Ammon's horn (tissue), 1 donor: ENCODE results near the gene SMARCA1.

ENCODE experiments used
- DNase-seq: peaks from one replicate; pipeline ENCODE4 v3.0.0-alpha.2; 2016; ENCODE audit warnings: low spot score

Gene SMARCA1

DNA sequence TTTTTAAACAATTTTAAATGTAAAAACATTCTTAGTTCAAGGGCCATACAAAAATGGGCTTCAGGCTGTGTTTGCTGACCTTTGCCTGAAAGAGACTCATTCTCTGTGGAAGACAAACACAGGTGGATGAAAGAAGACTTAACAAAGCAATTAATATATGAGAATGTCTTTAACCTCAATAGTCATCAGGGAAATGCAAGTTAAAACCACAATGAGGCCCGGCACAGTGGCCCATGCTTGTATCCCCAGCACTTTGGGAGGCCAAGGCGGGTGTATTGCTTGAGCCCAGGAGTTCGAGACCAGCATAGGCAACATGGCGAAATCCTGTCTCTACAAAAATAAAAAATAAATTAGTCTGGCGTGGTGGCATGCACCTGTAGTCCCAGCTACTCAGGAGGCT lies 7.1 kb upstream of the SMARCA1 start:
- no peak for DNase-seq

DNA sequence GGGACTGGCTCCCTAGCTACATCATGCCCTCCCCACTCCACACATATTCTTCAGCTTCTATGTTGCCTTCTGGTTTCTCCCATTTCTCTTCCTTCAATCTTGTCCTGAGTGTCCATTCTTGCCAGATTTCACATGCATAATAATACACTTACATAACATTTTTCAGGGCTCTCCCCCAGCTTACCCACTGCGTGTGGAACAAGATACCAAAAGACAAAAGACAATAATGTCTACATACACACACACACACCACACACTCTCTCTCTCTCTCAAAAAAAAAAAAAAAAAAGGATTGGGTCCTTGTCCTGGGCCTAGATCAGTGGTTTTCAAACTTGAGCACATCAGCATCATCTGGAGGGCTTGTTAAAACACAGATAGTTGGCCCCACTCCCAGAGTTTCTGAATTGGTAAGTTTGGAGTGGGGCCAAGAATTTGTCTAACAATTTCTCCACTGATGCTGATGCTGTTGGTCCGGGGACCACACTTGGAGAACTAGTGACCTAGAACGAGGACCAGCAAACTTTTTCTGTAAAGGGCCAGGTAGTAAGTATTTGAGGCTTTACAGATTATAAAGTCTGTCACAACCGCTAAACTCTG lies 6.5 kb upstream of the SMARCA1 start:
- no peak for DNase-seq

DNA sequence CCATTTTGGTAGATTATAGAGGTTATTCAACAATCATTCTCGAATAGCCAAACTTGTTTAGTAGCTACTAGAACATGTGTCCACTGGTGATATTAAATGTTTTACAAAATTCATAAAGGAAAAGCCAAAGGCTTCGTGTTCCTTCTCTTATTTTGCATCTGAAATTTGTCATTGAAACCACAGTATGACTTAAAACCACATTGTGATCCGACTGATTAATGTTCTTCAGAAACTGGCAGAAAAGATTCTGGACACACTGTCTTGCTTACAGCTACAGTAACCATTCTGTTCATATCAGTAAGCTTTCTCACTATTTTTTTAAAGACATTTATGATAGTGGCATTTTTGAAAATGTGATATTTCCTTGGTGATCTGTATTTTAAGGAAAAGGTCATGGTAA lies 2.6 kb upstream of the SMARCA1 start:
- DNase-seq: no peak

DNA sequence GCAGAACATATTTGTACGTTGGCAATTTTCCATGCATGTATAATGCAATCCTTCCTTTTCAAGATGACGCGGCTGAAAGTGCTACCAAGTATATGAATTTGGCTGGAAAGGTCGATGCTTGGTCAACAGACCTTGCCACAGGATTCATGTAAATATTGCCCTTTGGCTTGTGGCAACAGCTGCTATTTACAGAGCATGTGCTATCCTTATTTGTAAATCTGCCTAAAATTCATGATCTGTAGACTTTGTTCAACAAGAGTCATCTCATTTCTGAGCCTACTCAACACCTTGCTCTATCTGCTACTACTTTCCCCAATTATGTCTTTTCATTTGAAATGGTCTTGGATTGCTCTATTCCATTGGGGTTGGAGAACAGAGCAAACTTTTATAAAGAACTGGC lies 1.9 kb upstream of the SMARCA1 start:
- DNase-seq: no peak

DNA sequence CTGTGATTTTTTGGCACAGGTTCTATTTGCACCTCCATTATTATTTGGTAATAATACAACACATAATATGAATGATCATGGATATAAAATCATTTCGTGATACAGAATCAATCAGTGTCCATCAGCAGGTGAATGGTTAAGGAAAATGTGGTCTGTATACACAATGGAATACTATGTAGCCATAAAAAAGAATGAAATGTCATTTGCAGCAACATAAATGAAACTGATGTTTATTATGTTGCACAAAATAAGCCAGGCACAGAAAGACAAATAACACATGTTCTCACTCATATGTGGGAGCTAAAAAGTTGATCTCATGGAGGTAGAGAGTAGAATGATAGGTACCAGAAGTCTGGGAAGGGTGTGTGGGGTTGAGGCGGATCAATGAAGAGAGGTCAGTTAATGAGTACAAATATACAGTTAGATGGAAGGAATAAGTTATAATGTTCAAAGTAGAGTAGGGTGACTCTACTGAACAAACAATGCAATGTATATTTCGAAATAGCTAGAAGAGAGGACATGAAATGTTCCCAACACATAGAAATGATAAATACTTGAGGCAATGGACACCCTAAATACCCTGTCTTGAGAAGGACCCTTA lies 1.1 kb upstream of the SMARCA1 start:
- no peak for DNase-seq

DNA sequence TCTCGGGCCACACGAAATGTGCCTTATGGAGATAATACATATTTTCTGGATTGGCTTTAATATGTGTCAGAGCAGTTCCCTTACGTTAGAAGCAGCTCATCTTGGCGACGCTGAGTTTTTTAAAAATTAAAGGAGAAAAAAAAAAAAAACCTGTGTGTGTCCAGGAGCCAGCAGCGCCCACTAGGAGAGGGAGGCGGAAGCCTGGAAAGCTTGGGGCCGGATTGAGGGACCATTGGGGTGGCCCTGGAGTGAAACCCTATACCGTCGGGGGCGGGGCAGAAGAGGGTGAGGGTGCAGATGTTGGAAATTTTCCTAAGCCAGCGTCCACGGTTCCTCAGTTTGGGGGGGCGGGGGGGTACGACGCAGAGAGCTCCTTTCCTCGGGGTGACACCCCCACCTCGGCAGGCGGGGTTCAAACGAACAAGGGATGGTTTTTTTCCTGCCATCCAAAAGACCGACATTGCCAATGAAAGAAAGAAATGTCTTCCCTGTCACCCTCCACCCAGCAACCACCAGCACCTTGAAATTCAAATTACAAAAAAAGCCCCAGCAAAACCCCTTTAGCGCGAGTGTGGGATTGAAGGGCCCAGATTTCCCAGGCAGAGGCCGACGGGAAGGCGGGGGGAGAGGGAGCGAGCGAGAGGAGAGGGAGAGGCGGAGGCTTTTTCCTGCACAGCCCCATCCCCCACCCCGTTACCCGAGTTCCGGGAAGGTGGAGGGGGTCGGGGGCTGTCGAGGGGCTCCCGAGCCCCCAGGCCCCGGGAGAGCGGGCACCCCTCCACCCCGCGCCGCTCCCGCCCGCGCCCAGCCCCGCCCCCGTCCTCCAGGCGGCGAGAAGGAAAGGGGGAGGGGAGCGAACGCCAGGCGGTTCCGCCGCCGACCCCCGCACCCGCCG lies 859 bp downstream of the SMARCA1 start:
- peak; percentile 47 for DNase-seq

DNA sequence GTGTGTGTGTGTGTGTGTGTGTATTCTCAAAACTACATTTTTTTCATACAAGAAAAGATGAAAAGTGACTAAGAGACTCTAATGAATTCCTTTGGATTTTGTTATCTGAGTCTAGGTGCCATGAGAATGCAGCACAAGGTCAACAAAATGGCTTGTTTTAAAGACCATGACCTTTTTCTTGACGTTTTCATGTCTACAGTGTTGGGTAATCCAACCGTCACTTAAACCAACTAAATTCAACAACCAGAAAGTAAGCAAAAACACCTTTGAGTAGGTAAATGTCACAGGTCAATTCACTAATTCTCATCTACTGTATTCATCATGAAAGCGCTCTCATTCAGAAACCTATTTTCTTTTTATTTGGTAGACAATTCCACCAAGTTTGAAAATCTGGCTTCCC lies 3.1 kb downstream of the SMARCA1 start:
- DNase-seq: no peak

DNA sequence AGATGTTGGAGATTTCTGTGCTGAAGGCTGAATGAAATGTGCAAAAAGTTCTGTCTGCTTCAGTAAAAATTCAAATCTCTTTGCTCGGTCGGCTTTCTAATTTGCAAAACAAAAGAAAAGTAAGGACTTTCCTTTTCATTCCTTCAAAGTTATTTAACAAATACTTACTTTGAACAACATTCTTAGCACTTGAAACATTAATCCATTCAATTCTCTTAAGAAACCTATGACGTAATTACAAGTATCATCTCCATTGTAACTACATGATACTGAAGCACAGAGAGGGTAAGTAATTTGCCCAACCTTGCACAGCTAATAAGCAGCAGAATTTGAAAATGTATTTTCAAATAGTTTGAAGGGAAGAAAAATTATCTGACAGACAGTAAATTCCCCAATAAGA lies 6.9 kb downstream of the SMARCA1 start:
- no peak for DNase-seq

DNA sequence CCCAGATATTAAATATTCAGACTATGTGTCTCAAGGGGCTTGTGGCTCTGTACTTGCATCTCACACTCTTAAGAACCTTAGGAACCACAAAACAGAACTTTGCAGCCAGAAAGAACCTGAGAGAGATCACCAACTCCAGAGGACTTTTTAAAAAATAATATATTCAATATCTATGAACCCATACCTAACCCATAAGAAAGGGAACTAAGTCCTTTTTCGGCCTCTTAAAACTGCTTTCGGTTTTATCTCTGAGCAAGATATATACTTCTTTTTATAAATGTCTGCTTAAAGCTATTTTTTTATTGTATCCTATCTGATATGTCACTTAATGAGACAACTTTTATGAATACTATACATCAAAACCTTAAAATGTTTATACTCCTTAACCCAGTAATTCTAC lies 10.9 kb downstream of the SMARCA1 start:
- no peak for DNase-seq

DNA sequence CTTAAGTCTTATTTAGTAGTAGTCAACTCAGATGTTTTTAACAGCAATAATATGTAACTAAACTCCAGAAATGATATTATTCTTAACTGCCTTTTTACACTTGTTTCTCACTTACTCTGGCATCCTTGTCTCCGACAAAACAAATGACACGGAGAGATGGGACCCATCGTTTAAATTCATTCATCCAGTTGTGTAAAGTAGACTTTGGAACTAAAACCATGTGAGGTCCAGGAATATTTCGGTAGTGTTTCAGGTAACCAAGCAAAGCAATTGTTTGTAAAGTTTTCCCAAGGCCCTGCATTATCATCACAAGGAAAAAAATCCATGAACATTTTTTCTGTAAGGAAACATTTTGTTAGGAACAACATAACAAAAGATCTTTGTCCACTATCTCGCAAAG lies 11.6 kb downstream of the SMARCA1 start:
- no peak for DNase-seq

DNA sequence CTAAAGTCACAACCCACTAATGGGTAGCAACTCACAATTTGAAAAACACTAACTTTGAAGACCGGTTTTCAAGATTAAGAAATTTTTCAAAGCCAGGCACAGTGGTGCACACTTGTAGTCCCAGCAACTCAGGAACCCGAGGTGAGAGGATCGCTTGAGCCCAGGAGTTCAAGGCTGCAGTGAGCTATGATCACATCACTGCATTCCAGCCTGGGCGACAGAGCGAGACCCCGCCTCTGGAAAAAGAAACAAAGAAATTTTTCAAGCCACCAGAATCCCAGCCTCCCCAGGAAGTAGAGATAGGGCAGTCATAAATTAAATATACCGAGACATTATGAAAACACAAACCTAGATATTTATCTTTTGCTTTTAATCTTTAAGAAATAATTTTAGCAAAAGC lies 13.0 kb downstream of the SMARCA1 start:
- no peak for DNase-seq

DNA sequence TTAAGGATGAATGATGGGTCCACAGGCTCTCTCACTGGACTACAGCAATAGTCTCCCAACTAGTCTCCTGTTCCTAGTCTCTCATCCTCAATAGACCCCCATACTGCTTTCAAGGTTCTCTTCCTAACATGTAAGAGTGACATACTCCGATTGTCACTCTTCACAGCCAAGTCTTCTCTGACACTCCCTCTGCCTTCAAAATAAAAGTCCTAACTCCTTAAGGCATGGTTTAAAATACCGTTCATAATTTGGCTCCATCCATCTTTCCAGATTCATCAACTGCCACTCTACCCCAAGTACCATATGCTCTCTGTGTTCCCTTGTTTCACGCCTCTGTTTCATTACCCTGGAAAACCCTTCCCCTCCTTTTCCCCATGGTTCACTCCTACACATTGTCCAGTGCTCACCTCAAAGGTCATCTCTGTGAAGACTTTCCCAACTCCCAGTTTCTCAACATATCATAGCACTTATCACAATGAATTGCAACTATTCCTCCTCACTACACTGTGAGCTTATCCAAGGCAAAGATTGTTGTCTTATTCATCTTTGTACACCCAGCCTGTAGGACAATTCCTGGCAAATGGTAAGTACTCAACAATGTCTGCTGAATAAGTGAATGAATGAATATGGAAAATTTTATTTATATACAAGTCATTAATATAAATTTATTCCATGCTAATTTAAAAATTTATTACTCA lies 26.0 kb downstream of the SMARCA1 start:
- DNase-seq: no peak

DNA sequence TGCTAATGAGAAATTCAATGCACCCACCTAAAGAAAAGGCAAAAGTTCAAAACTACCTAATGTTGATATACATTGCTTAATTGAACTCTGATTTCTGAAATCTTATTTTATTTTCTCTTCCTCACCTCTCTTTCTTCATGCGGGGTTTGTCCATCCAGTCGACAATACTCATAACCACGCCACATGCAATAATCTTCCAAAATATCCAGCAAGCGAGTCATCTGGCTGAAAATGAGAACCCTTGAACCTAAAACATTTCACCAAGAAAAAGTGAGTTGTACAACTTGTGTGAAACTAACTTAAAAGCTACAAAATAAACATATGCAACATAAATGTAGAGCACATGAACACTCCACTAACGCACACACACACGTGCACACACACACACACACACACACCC lies 26.7 kb downstream of the SMARCA1 start:
- DNase-seq: no peak

DNA sequence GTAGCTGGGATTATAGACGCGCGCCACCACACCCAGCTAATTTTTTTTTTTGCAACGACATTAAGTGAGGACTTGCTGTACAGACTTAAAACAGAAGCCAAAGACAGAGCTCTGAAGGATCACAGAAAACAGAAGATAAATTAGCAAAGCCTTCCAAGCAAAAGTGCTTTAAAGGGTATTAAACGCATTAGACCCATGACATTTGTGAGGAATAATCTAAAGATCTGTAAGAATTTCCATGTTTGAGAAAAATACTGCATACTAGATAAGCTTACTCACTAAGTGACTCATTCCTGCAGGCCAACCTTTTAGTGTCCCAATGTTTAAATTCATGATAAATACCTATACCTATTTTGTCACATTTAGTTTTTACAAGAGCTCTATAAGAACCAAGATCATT lies 27.4 kb downstream of the SMARCA1 start:
- no peak for DNase-seq

DNA sequence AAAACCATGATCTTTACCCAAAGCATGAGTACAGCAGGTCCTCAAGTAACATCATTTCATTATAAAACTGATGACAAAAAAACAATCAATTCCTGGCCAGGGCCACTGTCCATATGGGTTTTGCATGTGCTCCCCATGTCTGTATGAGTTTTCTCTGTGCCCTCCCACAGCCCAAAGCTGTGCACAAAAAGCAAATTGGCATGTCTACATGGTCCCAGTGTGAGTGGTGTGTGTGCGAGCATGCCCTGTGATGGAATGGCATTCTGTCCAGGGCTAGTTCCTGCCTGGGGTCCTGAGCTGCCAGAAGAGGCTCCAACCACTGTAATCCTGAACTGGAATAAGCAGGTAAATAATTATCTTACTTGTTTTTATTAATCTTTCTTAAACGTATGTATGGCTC lies 28.4 kb downstream of the SMARCA1 start:
- peak; percentile 1 for DNase-seq

DNA sequence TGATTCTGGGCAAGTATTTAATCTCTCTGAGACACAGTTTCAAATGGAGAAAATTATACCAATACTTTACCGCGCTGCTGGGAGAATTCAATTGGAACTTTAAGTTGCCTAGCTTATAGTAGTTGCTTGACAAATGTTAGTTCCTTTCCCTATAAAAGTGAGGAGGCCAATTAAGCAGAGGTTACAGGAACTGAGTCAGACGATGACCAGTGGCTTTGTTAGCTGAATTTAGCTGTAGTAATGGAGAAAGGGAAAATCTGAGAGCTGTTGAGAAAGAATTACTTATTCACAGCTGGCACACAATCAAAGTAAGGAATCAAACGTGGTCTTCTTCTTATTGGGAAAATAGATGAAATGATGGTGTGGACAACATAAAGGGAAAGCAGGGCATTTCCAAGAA lies 29.6 kb downstream of the SMARCA1 start:
- DNase-seq: no peak

DNA sequence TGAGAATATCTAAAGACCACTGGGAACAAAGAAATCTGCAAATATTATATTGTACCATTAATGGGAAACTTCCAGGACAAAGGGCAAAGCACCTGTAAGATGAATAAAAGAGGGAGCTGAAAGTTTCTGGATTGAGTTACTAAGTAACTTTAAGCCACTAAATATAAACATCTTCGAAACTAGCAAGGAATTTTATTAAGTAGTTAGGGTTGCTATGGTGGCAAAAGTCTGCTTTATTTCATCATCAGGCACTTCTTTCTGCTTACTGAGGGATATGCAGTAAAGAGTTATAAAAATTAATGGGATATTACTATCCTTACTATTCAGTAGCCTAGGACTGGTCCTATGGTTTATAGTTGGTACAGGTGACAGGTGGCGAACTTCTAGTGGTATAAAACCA lies 33.0 kb downstream of the SMARCA1 start:
- no peak for DNase-seq

DNA sequence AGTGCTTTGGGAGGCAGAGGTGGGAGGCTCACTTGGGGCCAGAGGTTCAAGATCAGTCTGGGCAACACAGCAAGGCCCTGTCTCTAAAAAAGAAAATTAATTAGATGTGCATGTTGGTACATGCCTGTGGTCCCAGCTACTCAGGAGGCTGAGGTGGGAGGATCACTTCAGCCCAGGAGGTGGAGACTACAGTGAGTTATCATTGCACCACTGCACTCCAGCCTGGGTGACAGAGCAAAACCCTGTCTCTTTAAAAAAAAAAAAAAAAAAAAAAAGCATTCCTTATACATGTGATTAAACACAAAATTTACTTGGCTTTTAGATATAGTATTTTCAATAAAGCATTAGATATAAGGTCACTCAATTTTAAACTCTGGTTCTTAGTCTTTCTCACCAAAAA lies 34.9 kb downstream of the SMARCA1 start:
- no peak for DNase-seq

DNA sequence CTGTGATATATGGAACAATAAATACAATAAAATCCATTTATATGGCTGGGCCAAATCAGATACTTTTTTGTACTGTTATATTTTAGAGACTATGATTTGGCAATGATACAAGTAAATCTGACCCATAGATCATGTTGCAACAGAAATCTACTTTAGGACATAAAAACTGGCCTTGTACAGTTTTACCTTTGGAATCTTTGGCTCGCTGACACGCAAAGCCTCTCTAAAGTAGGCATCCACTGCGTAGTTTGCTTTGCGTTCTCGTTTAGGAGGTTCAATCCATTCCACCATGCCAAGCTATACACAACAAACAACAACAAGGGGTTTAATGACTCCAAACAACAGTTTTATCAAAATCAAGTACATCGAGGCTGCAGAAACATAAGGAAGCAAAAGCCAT lies 42.4 kb downstream of the SMARCA1 start:
- no peak for DNase-seq

DNA sequence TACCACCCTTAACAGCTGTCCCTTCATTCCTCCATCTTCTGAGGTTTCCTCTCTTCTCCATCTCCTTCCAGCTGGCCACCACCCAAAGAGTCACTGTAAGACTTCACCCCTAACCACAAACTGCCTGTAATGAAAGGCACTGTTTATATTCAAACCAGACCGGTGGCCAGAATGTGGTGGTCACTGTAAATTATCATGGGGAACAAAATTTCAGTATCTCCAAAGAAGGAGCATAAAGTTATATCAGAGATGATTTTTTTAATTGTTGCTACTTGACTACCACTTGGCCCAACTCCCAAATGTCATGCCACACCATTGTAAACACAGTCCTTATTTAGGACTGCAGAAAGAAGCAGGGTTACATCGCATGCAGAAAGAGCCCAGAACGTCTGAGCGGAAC lies 44.8 kb downstream of the SMARCA1 start:
- no peak for DNase-seq

DNA sequence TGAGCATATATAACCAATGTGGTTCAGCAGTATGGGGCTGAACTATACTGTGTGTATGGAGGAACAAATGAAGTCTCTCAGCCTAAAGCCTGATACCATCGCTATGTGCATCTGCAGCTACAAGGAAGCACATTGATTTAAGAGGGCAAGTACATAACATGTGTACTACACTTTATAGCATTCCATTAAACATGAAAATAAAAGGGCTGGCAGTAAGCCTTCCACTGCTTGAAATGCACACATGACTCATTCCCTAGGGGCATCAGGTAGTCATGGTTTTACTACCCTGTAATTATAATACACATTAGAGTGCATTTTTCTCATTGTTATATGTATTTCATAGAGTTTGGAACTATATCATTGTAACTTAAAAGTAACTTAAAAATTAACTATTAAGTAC lies 51.2 kb downstream of the SMARCA1 start:
- DNase-seq: no peak

DNA sequence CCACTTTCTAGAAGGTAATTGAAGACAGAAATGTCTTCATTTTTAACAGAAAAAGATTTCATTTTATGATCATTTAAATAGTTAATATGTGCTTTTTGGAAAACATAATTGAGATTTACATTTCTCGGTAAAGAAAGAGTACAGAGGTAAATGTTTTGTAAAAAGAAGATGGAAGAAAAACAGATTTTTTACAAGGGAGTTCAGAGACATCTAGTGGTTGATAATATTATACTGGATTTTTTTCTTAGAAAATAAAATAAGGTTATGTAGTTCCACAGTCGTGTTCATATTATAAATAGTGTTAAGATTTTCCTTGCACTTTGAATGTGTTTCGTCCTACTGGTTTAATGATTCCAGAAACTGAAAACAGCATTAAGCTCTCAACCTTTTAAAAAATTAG lies 60.6 kb downstream of the SMARCA1 start:
- DNase-seq: no peak
